Stimulated activated CD4-positive, alpha-beta T cell treated with anti-CD3 and anti-CD28 coated beads, Interleukin-1b, Interleukin-23, amount 100 ng/mL, for 4 hours (primary cell): ENCODE results near the gene CDC37L1.
"Not testable (repeated sequence)": the region's sequence is repeated elsewhere in the genome, so short reads cannot be mapped to it uniquely, and the experiment has no call there.

Experiments used
- DNase-seq, 2 donors: peaks; one replicate each; pipeline ENCODE4 v3.0.0-alpha.2; 2020; ENCODE audit warnings: low read depth in 2 of 2

Gene CDC37L1

GRCh38 chr9:4754530-4754929 lies 75.2 kb downstream of the CDC37L1 start:
- not testable (repeated sequence) for DNase-seq

GRCh38 chr9:4755026-4755609 lies 75.7 kb downstream of the CDC37L1 start:
- DNase-seq, result no peak

- no peak for DNase-seq
These were observed 77.1 kb downstream of the CDC37L1 start for GRCh38 chr9:4756420-4756819.
